ENCODE measurements around the gene RNPEPL1.

RNPEPL1 gene

GRCh38 chr2:240577281-240578109 is 9.2 kb downstream of the RNPEPL1 start:
- Histone ChIP-seq H3K9ac (ENCODE audit: low read depth in 1 of 2, low read length in 2 of 2) (no peak overlapping the region), H3K27me3 (ENCODE audit: control insufficient read depth in 2 of 2, insufficient read depth in 2 of 2, low read length in 2 of 2) (no peaks in the 10 kb centered on the region), H3K4me1 (ENCODE audit: control insufficient read depth in 2 of 2, insufficient read depth in 2 of 2, low read length in 2 of 2) (peaks cover 3 to 17% of the 10 kb centered on the region in 2 donors), H3K36me3 (ENCODE audit: control insufficient read depth in 2 of 2, insufficient read depth in 2 of 2, low read length in 2 of 2) (peaks cover 33 to 41% of the 10 kb centered on the region in 2 donors), H3K27ac (ENCODE audit: low read depth in 2 of 2, low read length in 2 of 2) (no peak overlapping the region), H3K4me3 (ENCODE audit: low read length in 2 of 2) (no peak overlapping the region), H3K9me3 (ENCODE audit: control insufficient read depth in 2 of 2, low read length in 2 of 2) (no peaks in the 10 kb centered on the region)

- Histone ChIP-seq H3K36me3 (ENCODE audit: control insufficient read depth in 2 of 2, insufficient read depth in 2 of 2, low read length in 2 of 2) (peaks cover 33 to 41% of the 10 kb centered on the region in 2 donors), H3K4me3 (ENCODE audit: low read length in 2 of 2) (no peak overlapping the region), H3K4me1 (ENCODE audit: control insufficient read depth in 2 of 2, insufficient read depth in 2 of 2, low read length in 2 of 2) (peaks cover 3 to 17% of the 10 kb centered on the region in 2 donors), H3K27me3 (ENCODE audit: control insufficient read depth in 2 of 2, insufficient read depth in 2 of 2, low read length in 2 of 2) (no peaks in the 10 kb centered on the region), H3K27ac (ENCODE audit: low read depth in 2 of 2, low read length in 2 of 2) (no peak overlapping the region), H3K9me3 (ENCODE audit: control insufficient read depth in 2 of 2, low read length in 2 of 2) (no peaks in the 10 kb centered on the region), H3K9ac (ENCODE audit: low read depth in 1 of 2, low read length in 2 of 2) (no peak overlapping the region)
Measured at GRCh38 chr2:240578110-240578450, 9.8 kb downstream of the RNPEPL1 start.

GRCh38 chr2:240578488-240578887 is 10.2 kb downstream of the RNPEPL1 start:
- H3K36me3 ChIP-seq (ENCODE audit: control insufficient read depth in 2 of 2, insufficient read depth in 2 of 2, low read length in 2 of 2): peaks cover 33 to 43% of the 10 kb centered on the region in 2 donors
- H3K4me3 ChIP-seq (ENCODE audit: low read length in 2 of 2): no peak overlapping the region
- no peak overlapping the region for H3K27ac ChIP-seq (ENCODE audit: low read depth in 2 of 2, low read length in 2 of 2)
- no peaks in the 10 kb centered on the region for H3K9me3 ChIP-seq (ENCODE audit: control insufficient read depth in 2 of 2, low read length in 2 of 2)
- peaks cover 3 to 17% of the 10 kb centered on the region in 2 donors for H3K4me1 ChIP-seq (ENCODE audit: control insufficient read depth in 2 of 2, insufficient read depth in 2 of 2, low read length in 2 of 2)
- no peaks in the 10 kb centered on the region for H3K27me3 ChIP-seq (ENCODE audit: control insufficient read depth in 2 of 2, insufficient read depth in 2 of 2, low read length in 2 of 2)
- H3K9ac ChIP-seq (ENCODE audit: low read depth in 1 of 2, low read length in 2 of 2): no peak overlapping the region

- H3K27ac ChIP-seq (ENCODE audit: low read depth in 2 of 2, low read length in 2 of 2): peak overlapping the region in 1 of 2 donors; percentile 68
- H3K4me3 ChIP-seq (ENCODE audit: low read length in 2 of 2): no peak overlapping the region
- H3K9ac ChIP-seq (ENCODE audit: low read depth in 1 of 2, low read length in 2 of 2): no peak overlapping the region
- peaks cover 29 to 39% of the 10 kb centered on the region in 2 donors for H3K36me3 ChIP-seq (ENCODE audit: control insufficient read depth in 2 of 2, insufficient read depth in 2 of 2, low read length in 2 of 2)
- H3K4me1 ChIP-seq (ENCODE audit: control insufficient read depth in 2 of 2, insufficient read depth in 2 of 2, low read length in 2 of 2): peaks cover 3 to 17% of the 10 kb centered on the region in 2 donors
- H3K27me3 ChIP-seq (ENCODE audit: control insufficient read depth in 2 of 2, insufficient read depth in 2 of 2, low read length in 2 of 2): no peaks in the 10 kb centered on the region
- H3K9me3 ChIP-seq (ENCODE audit: control insufficient read depth in 2 of 2, low read length in 2 of 2): no peaks in the 10 kb centered on the region
Measured at GRCh38 chr2:240579071-240579762, 10.9 kb downstream of the RNPEPL1 start.

GRCh38 chr2:240579771-240580614 is 11.7 kb downstream of the RNPEPL1 start:
- Histone ChIP-seq H3K36me3 (ENCODE audit: control insufficient read depth in 2 of 2, insufficient read depth in 2 of 2, low read length in 2 of 2) (peaks cover 21 to 31% of the 10 kb centered on the region in 2 donors), H3K27me3 (ENCODE audit: control insufficient read depth in 2 of 2, insufficient read depth in 2 of 2, low read length in 2 of 2) (no peaks in the 10 kb centered on the region), H3K9ac (ENCODE audit: low read depth in 1 of 2, low read length in 2 of 2) (no peak overlapping the region), H3K9me3 (ENCODE audit: control insufficient read depth in 2 of 2, low read length in 2 of 2) (no peaks in the 10 kb centered on the region), H3K4me1 (ENCODE audit: control insufficient read depth in 2 of 2, insufficient read depth in 2 of 2, low read length in 2 of 2) (peaks cover 9 to 22% of the 10 kb centered on the region in 2 donors), H3K27ac (ENCODE audit: low read depth in 2 of 2, low read length in 2 of 2) (peak overlapping the region in 1 of 2 donors; percentile 68), H3K4me3 (ENCODE audit: low read length in 2 of 2) (no peak overlapping the region)

GRCh38 chr2:240581811-240582210 is 13.5 kb downstream of the RNPEPL1 start:
- Histone ChIP-seq H3K4me3 (ENCODE audit: low read length in 2 of 2) (no peak overlapping the region), H3K27ac (ENCODE audit: low read depth in 2 of 2, low read length in 2 of 2) (no peak overlapping the region), H3K27me3 (ENCODE audit: control insufficient read depth in 2 of 2, insufficient read depth in 2 of 2, low read length in 2 of 2) (no peaks in the 10 kb centered on the region), H3K36me3 (ENCODE audit: control insufficient read depth in 2 of 2, insufficient read depth in 2 of 2, low read length in 2 of 2) (peaks cover 11 to 18% of the 10 kb centered on the region in 2 donors), H3K9me3 (ENCODE audit: control insufficient read depth in 2 of 2, low read length in 2 of 2) (no peaks in the 10 kb centered on the region), H3K9ac (ENCODE audit: low read depth in 1 of 2, low read length in 2 of 2) (no peak overlapping the region), H3K4me1 (ENCODE audit: control insufficient read depth in 2 of 2, insufficient read depth in 2 of 2, low read length in 2 of 2) (peaks cover 17 to 30% of the 10 kb centered on the region in 2 donors)

- no peak overlapping the region for H3K27ac ChIP-seq (ENCODE audit: low read depth in 2 of 2, low read length in 2 of 2)
- no peak overlapping the region for H3K4me3 ChIP-seq (ENCODE audit: low read length in 2 of 2)
- H3K36me3 ChIP-seq (ENCODE audit: control insufficient read depth in 2 of 2, insufficient read depth in 2 of 2, low read length in 2 of 2): peaks cover 2 to 10% of the 10 kb centered on the region in 2 donors
- no peak overlapping the region for H3K9ac ChIP-seq (ENCODE audit: low read depth in 1 of 2, low read length in 2 of 2)
- peaks cover 24 to 36% of the 10 kb centered on the region in 2 donors for H3K4me1 ChIP-seq (ENCODE audit: control insufficient read depth in 2 of 2, insufficient read depth in 2 of 2, low read length in 2 of 2)
- no peaks in the 10 kb centered on the region for H3K27me3 ChIP-seq (ENCODE audit: control insufficient read depth in 2 of 2, insufficient read depth in 2 of 2, low read length in 2 of 2)
- no peaks in the 10 kb centered on the region for H3K9me3 ChIP-seq (ENCODE audit: control insufficient read depth in 2 of 2, low read length in 2 of 2)
Measured at GRCh38 chr2:240582781-240583180, 14.5 kb downstream of the RNPEPL1 start.

GRCh38 chr2:240583774-240584173 is 15.5 kb downstream of the RNPEPL1 start:
- no peak overlapping the region for H3K27ac ChIP-seq (ENCODE audit: low read depth in 2 of 2, low read length in 2 of 2)
- H3K4me1 ChIP-seq (ENCODE audit: control insufficient read depth in 2 of 2, insufficient read depth in 2 of 2, low read length in 2 of 2): peaks cover 29 to 40% of the 10 kb centered on the region in 2 donors
- peaks cover 0 to 3% of the 10 kb centered on the region in 2 donors for H3K36me3 ChIP-seq (ENCODE audit: control insufficient read depth in 2 of 2, insufficient read depth in 2 of 2, low read length in 2 of 2)
- H3K9ac ChIP-seq (ENCODE audit: low read depth in 1 of 2, low read length in 2 of 2): no peak overlapping the region
- no peak overlapping the region for H3K4me3 ChIP-seq (ENCODE audit: low read length in 2 of 2)
- no peaks in the 10 kb centered on the region for H3K9me3 ChIP-seq (ENCODE audit: control insufficient read depth in 2 of 2, low read length in 2 of 2)
- H3K27me3 ChIP-seq (ENCODE audit: control insufficient read depth in 2 of 2, insufficient read depth in 2 of 2, low read length in 2 of 2): no peaks in the 10 kb centered on the region

- Histone ChIP-seq H3K4me3 (ENCODE audit: low read length in 2 of 2) (peak overlapping the region in 1 of 2 donors; percentile 99), H3K9me3 (ENCODE audit: control insufficient read depth in 2 of 2, low read length in 2 of 2) (no peaks in the 10 kb centered on the region), H3K4me1 (ENCODE audit: control insufficient read depth in 2 of 2, insufficient read depth in 2 of 2, low read length in 2 of 2) (peaks cover 27 to 32% of the 10 kb centered on the region in 2 donors), H3K27me3 (ENCODE audit: control insufficient read depth in 2 of 2, insufficient read depth in 2 of 2, low read length in 2 of 2) (no peaks in the 10 kb centered on the region), H3K27ac (ENCODE audit: low read depth in 2 of 2, low read length in 2 of 2) (peak overlapping the region; percentile 8 to 95), H3K9ac (ENCODE audit: low read depth in 1 of 2, low read length in 2 of 2) (peak overlapping the region in 1 of 2 donors; percentile 98), H3K36me3 (ENCODE audit: control insufficient read depth in 2 of 2, insufficient read depth in 2 of 2, low read length in 2 of 2) (peaks cover 0 to 6% of the 10 kb centered on the region in 2 donors)
Measured at GRCh38 chr2:240584486-240585031, 16.3 kb downstream of the RNPEPL1 start.
